Measurements from ENCODE around the gene ARL15. TPM values are rescaled to one million over a fixed set of nuclear protein-coding genes. Genes with fewer than 3 reads are reported as not detected.

ARL15 gene
- total and polyA plus RNA-seq, 2 of the 8 experiments (the other 6 are each of a cell fraction or from before 2014, with no cell fraction given): 9.9 to 21.2 TPM

DNA sequence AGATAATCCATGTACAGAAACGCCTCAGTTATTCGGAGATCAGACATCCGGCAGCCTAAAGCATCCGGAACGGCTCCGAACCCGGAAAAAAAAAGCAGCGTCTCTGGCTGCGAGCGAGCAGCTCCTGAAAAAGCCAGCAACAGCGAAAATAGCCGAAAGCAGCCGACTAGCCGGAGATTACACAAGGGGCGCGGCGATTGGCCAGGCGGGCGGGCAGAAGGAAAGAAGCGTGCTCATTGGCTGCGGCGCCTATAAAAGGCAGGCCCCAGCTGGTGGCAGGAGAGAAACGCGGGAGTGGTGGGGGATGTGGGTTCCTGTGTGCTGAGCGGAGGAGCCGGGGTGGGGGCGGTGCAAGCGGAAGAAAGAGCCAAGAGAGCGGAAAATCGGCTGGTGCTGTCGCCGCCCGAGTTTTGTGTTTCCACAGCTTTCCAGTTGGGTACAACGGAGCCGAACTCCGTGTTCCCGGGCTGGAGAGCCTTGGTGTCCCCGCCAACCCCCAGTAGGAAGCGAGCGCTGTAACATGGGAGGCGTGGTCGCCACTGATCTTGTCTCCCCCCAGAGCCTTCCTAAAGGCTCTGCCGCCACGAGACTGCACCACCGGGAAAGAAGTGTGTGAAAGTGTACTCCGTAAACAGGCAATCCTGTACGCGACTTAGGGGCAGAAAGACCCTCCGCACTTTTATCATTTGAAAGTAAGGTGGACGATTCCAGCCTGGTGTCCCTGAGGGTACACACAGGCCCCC lies at the start of gene ARL15 (continued):
- TF ChIP-seq TCF12 (IDR thresholded peaks at IDR 0.05; ENCODE audit: low read depth, low read length) (no peak), NANOG (IDR thresholded peaks at IDR 0.05; ENCODE audit: insufficient read depth, low read depth, low read length, poor library complexity, severe bottlenecking) (no peak), KDM5A (IDR thresholded peaks at IDR 0.05; ENCODE audit: low read length) (no peak), GTF2F1 (IDR thresholded peaks at IDR 0.05; ENCODE audit: borderline replicate concordance, low read depth, low read length) (peak; percentile 91; the same call in 1 of the 2 replicates), CTBP2 (IDR thresholded peaks at IDR 0.05; ENCODE audit: borderline replicate concordance, insufficient read depth, insufficient read length, low read length) (no peak), RFX5 (IDR thresholded peaks at IDR 0.05; ENCODE audit: borderline replicate concordance, low read depth, low read length) (0 out of 2 replicates have a peak, but pooled peaks have one; percentile 31), EZH2 (IDR thresholded peaks at IDR 0.05; ENCODE audit: low read depth, low read length, severe bottlenecking) (no peak), SIX5 (IDR thresholded peaks at IDR 0.05; ENCODE audit: low read depth, low read length) (no peak), SP2 (IDR thresholded peaks at IDR 0.05; ENCODE audit: low read length) (no peak), HDAC6 (IDR thresholded peaks at IDR 0.05; ENCODE audit: low read depth, low read length) (no peak), BACH1 (IDR thresholded peaks at IDR 0.05; ENCODE audit: low read length) (no peak), BCL11A (IDR thresholded peaks at IDR 0.05; ENCODE audit: low read depth in 2 of 2, low read length in 2 of 2) (no peak), SRF (IDR thresholded peaks at IDR 0.05; ENCODE audit: low read depth, low read length) (no peak), MAFK (IDR thresholded peaks at IDR 0.05; ENCODE audit: low read depth, low read length) (no peak), SUZ12 (IDR thresholded peaks at IDR 0.05; ENCODE audit: low read length) (no peak), RXRA (IDR thresholded peaks at IDR 0.05; ENCODE audit: insufficient read depth, low read depth, low read length) (no peak), JUND (IDR thresholded peaks at IDR 0.05; ENCODE audit: low read length) (no peak), ASH2L (IDR thresholded peaks at IDR 0.05; ENCODE audit: low read length) (peak; percentile 49), CREB1 (IDR thresholded peaks at IDR 0.05) (no peak), TBP (IDR thresholded peaks at IDR 0.05; ENCODE audit: low read depth, low read length) (peak; percentile 97), YY1 (IDR thresholded peaks at IDR 0.05; ENCODE audit: low read depth, low read length) (no peak), PHF8 (conservative IDR thresholded peaks at IDR 0.05; ENCODE audit: low read depth, low read length) (peak; percentile 88), KDM4A (IDR thresholded peaks at IDR 0.05; ENCODE audit: low read depth, low read length, severe bottlenecking) (peak; percentile 41)
- TF ChIP-seq, protein P1, sequence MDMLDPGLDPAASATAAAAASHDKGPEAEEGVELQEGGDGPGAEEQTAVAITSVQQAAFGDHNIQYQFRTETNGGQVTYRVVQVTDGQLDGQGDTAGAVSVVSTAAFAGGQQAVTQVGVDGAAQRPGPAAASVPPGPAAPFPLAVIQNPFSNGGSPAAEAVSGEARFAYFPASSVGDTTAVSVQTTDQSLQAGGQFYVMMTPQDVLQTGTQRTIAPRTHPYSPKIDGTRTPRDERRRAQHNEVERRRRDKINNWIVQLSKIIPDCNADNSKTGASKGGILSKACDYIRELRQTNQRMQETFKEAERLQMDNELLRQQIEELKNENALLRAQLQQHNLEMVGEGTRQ (IDR thresholded peaks at IDR 0.05; ENCODE audit: low read length): no peak

Measured in H1 (cell line).